Central memory CD8-positive, alpha-beta T cell (primary cell): Measurements from ENCODE around the gene TFF2.

ENCODE experiments used
- ATAC-seq: fragments of 150-1000 bp; cut with Tn5 transposase; replicated peaks from 2 replicates; pipeline ENCODE4 v1.10.0; 2022; ENCODE audit warnings: mild to moderate bottlenecking, moderate FRiP score, moderate number of reproducible peaks; ENCODE audit not compliant: poor library complexity, severe bottlenecking; ENCODE audit errors: extremely low read depth
- DNase-seq, 2 donors: peaks; one replicate each; pipeline ENCODE4 v3.0.0; 2021; ENCODE audit warnings: low spot score in 2 of 2
- H3K27ac Mint-ChIP-seq: one replicate; pipeline ENCODE4 v1.8.0; 2022; ENCODE audit warnings: low read depth, mild to moderate bottlenecking, moderate library complexity, mixed read lengths
- H3K27me3 Mint-ChIP-seq: one replicate; pipeline ENCODE4 v1.8.0; 2022; ENCODE audit warnings: mixed read lengths
- H3K36me3 Mint-ChIP-seq: one replicate; pipeline ENCODE4 v1.8.0; 2022; ENCODE audit warnings: mild to moderate bottlenecking, moderate library complexity, mixed read lengths; ENCODE audit not compliant: insufficient read depth
- H3K4me1 Mint-ChIP-seq: one replicate; pipeline ENCODE4 v1.8.0; 2022; ENCODE audit warnings: mixed read lengths
- H3K4me3 Mint-ChIP-seq: one replicate; pipeline ENCODE4 v1.8.0; 2022; ENCODE audit warnings: mild to moderate bottlenecking, moderate library complexity, mixed read lengths
- H3K9me3 Mint-ChIP-seq: one replicate; pipeline ENCODE4 v1.8.0; 2022; ENCODE audit warnings: mixed read lengths

TFF2 gene

DNA sequence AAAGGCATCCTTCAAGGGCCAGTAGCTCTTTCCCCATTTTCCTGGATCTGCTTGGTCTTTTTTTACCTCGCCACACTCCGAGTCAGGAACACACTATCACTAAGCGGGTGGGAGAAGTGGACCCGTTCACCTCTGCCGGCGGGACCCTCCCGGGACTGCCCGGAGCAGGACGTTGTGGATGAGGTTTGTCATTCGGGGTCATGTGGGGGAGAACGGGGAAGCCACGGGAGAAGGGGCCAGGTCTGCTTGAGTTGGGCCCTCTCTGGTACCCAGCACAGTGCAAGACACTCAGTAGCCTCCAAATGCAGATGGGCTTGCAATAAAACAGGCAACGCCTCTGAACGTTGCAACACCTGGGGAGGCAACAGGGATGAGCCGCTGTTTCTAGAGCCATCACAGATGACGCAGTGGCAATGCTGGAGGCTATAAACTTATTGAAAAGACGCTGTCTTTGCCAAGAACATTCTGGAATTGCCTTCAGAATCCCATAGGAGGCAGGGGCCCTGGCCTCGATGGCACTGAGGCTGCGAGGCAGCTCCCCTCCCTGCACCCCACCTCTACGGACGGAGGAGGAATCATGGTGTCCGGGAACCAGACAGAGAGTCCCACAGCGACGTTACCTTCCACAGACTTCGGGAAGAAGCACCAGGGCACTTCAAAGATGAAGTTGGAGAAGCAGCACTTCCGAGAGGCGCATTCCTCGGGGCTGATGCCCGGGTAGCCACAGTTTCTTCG, 3.8 kb downstream of the TFF2 start:
- Mint-ChIP-seq H3K36me3 (no peaks in the 10 kb centered on the region), H3K27ac (no peak overlapping the region), H3K9me3 (no peaks in the 10 kb centered on the region), H3K4me3 (no peak overlapping the region), H3K27me3 (peaks cover 6% of the 10 kb centered on the region), H3K4me1 (no peaks in the 10 kb centered on the region)
- no peak for DNase-seq
- no peak for ATAC-seq

DNA sequence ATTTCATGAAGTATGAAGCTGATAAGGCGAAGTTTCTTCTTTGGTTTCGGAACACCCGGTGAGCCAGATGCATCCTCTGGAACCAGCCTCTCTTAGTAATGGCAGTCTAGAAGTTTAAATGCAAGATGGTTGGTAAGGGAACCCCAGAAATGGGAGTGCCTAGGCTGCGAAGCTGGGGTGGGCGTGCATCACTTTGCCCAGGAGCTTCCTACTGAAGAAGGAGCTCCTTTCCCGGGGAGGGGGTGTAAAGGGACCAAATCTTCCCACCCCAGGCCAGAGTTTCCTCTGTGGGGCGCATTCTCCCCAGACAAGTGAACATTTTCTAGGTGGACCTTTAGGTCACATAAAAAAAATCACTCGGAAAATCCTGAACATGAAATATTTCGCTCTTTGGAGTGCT, 4.4 kb downstream of the TFF2 start:
- no peaks in the 10 kb centered on the region for H3K36me3 Mint-ChIP-seq
- ATAC-seq = no peak
- no peak overlapping the region for H3K27ac Mint-ChIP-seq
- no peaks in the 10 kb centered on the region for H3K9me3 Mint-ChIP-seq
- H3K27me3 Mint-ChIP-seq = peaks cover 6% of the 10 kb centered on the region
- DNase-seq = no peak
- H3K4me1 Mint-ChIP-seq = no peaks in the 10 kb centered on the region
- H3K4me3 Mint-ChIP-seq = no peak overlapping the region

DNA sequence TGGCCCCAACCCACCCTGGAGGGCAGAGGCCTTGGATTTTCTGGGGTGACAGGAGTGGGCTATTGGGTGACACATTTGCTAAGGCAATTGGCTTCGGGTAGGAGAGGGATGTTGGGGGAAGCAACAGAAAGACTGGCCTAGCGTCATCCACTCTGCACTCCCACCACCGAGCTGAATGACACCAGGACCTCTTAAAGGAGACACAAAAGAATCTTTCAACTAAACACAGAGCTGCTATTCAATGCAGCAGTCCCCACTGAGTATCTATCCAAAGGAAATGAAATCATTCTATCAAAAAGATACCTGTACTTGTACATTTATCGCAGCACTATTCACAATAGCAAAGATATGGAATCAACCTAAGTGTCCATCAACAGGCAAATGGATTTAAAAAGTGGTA, 6.2 kb downstream of the TFF2 start:
- no peaks in the 10 kb centered on the region for H3K4me1 Mint-ChIP-seq
- no peaks in the 10 kb centered on the region for H3K9me3 Mint-ChIP-seq
- H3K27me3 Mint-ChIP-seq = peaks cover 6% of the 10 kb centered on the region
- no peak overlapping the region for H3K4me3 Mint-ChIP-seq
- H3K27ac Mint-ChIP-seq = no peak overlapping the region
- DNase-seq = no peak
- no peaks in the 10 kb centered on the region for H3K36me3 Mint-ChIP-seq
- no peak for ATAC-seq

DNA sequence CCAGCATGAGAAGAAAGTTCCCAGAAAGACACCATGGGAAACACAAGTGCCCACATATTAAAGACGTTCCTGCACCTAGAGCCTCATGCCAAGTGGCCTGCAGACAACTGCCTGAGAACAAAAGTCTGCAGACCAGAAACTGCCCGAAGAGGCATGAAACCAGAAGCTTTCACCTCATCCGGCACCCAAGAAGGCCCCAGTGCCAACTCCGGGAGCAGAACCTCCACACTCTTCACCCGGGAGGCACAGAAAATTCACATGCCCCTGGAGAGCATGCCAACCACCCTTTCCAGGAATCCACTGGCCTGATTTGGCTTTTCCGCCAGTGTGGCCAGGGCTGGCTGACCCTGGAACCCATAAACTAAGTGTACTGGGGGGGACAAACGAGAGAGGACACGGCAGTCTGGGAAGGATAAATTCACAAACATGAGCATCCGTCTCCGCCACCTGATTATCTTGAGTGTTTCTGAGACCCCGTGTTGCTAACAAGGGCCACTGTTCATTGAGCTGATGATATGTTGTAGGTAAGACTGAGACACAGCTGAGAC, 6.8 kb downstream of the TFF2 start:
- H3K36me3 Mint-ChIP-seq = no peaks in the 10 kb centered on the region

DNA sequence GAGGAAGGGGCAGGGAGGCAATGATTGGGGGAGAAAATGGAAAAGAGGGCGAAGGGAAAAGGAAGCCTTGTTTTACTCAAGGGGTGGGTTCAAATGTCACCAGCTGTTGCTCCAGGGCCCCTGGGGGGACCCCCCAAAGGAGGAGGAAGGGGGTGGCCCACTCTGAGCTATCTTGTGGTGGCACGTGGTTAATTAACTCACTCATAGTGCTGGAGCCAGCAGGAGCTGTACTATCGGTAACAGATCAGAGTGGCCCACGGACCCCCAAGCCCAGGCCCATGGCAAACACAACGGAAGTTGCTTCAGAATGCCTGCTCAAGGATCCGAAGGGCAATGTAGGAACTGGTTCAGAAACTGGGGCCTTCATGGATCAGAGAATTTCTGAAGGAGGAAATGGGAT, 7.2 kb downstream of the TFF2 start:
- Mint-ChIP-seq H3K27ac (no peak overlapping the region), H3K4me1 (no peaks in the 10 kb centered on the region), H3K4me3 (no peak overlapping the region), H3K27me3 (peaks cover 6% of the 10 kb centered on the region), H3K36me3 (no peaks in the 10 kb centered on the region), H3K9me3 (no peaks in the 10 kb centered on the region)
- ATAC-seq = no peak
- no peak for DNase-seq

More for the DNA sequence above, 6.8 kb downstream of the TFF2 start:
- H3K9me3 Mint-ChIP-seq = no peaks in the 10 kb centered on the region
- DNase-seq = no peak
- no peak for ATAC-seq
- H3K27ac Mint-ChIP-seq = no peak overlapping the region
- H3K27me3 Mint-ChIP-seq = peaks cover 6% of the 10 kb centered on the region
- no peak overlapping the region for H3K4me3 Mint-ChIP-seq
- no peaks in the 10 kb centered on the region for H3K4me1 Mint-ChIP-seq

GRCh38 chr21:42343101-42343500, 7.7 kb downstream of the TFF2 start:
- H3K4me3 Mint-ChIP-seq = no peak overlapping the region
- ATAC-seq = no peak
- H3K36me3 Mint-ChIP-seq = no peaks in the 10 kb centered on the region
- H3K9me3 Mint-ChIP-seq = no peaks in the 10 kb centered on the region
- DNase-seq = no peak
- peaks cover 6% of the 10 kb centered on the region for H3K27me3 Mint-ChIP-seq
- H3K4me1 Mint-ChIP-seq = peaks cover 1% of the 10 kb centered on the region
- H3K27ac Mint-ChIP-seq = no peak overlapping the region

DNA sequence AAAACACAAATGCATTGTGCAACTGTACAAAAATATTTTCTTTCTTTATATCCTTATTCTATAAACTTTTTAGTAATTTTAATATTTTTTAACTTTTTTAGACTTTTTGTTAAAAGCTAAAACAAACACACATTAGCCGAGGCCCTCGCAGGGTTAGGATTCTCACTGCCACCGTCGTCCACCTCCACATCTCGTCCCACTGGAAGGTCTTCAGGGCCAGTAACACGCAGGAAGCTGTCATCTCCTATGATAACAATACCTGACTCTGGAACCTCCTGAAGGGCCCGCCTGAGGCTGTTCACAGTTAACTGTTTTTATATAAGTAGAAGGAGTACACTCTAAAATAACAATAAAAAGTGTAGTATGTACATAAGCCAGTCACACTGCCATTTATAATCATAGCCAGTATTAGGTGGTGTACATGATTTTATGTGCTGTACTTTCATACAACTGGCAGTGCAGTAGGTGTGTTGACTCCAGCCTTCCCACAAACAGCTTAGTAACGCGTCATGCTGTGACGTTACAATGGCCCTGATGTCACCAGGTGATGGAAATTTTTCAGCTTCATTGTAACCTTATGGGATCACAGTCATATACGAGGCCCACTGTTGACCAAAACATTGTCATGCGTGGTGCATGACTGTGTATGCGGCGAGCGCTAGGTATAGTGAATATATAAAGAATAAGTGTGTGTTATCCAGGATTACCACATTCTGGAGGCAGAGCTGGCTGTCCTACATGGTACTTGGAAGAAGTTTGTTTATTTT, 8.8 kb downstream of the TFF2 start:
- H3K27ac Mint-ChIP-seq = no peak overlapping the region
- H3K27me3 Mint-ChIP-seq = peaks cover 6% of the 10 kb centered on the region
- H3K36me3 Mint-ChIP-seq = no peaks in the 10 kb centered on the region
- DNase-seq (no peak), ATAC-seq (no peak)
- no peaks in the 10 kb centered on the region for H3K9me3 Mint-ChIP-seq
- H3K4me1 Mint-ChIP-seq = peaks cover 8% of the 10 kb centered on the region
- no peak overlapping the region for H3K4me3 Mint-ChIP-seq

DNA sequence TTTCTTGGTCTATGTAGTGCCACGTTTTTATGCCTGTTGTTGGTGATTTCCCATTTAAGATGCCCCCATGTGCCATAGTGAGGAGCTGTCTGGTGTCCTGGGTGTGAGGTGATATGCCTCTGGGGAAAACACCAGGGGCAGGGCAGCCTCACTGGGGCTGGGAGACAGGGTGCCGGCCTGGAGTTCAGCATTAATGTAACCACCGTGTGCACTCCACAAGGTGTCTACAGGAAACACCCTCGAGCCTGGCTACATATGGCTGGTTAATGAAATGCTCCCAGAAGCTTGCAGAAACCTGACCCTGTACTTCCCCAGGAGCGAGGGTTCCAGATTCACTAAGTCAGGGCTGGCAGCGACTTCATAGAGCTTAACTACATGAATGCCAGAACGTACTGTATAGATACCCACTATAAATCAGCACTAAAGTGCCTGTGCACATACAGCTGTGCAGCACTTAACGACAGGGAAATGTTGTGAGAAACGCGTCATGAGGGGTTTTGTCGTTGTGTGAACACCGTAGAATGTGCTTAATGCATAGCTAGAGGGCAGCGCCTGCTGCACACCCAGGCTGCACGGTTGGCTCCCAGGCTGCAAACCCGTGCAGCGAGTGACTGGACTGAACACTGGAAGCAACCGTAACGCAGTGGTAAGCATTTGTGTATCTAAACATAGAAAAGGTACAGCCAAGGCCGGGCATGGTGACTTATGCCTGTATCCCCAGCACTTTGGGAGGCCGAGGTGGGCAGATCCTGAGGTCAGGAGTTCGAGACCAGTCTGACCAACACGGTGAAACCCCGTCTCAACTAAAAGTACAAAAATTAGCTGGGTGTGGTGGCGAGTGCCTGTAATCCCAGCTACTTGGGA, 10.4 kb downstream of the TFF2 start:
- Mint-ChIP-seq H3K36me3 (no peaks in the 10 kb centered on the region), H3K9me3 (no peaks in the 10 kb centered on the region), H3K4me3 (no peak overlapping the region), H3K27me3 (peaks cover 1% of the 10 kb centered on the region), H3K27ac (no peak overlapping the region), H3K4me1 (peaks cover 8% of the 10 kb centered on the region)
- DNase-seq (no peak), ATAC-seq (no peak)

DNA sequence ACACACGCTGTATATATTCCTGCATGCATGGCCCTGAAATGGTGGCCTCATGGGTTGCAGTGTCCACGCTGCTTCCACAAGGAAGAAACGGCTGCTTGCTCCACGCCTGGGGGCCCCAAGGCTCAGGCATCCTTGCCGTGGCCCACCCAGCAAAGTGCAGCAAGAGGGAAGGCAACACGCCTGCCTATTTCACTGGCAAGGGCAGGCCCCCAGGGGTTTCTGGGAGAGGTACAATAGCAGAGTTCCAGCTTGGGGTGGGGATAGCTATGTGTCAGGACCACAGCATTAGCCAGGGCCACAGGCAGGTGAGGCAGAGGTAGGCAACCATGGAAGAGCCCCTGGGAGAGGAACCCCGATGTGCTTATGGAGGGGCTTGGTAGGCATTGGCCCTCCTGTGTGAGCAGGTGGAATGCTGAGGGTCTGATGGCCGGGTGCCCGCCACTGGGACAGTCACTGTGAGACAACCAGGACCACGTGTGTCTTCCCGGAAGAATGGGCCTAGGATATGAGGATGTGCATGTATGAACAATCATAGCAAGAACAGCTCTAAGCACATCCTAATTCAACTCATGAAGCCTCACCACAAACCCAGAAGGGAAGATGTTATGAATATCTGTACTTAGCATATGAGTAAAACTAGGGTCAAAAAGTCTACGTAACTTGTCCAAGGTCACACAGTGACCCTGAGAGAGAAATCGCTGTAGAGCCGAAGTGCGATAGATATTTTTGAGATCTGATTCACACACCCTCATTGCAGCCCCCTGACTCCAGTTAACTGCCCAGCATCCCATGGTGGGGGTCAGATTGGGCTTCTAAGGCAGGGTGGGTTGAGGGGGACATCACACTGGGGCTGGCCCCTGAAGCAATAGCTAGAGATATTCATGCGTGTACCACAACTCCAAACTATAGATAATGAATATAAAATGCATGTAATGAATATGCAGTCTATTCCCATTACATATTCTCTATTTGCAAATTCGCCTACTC, 11.8 kb downstream of the TFF2 start:
- peaks cover 8% of the 10 kb centered on the region for H3K4me1 Mint-ChIP-seq
- H3K36me3 Mint-ChIP-seq = no peaks in the 10 kb centered on the region
- H3K27ac Mint-ChIP-seq = no peak overlapping the region
- H3K9me3 Mint-ChIP-seq = no peaks in the 10 kb centered on the region
- peaks cover 6% of the 10 kb centered on the region for H3K27me3 Mint-ChIP-seq
- DNase-seq (no peak), ATAC-seq (no peak)
- no peak overlapping the region for H3K4me3 Mint-ChIP-seq

GRCh38 chr21:42337830-42338728, 12.7 kb downstream of the TFF2 start:
- no peak overlapping the region for H3K4me3 Mint-ChIP-seq
- peaks cover 14% of the 10 kb centered on the region for H3K27me3 Mint-ChIP-seq
- ATAC-seq (peak; percentile 95), DNase-seq (peak; percentile 75 to 78)
- H3K9me3 Mint-ChIP-seq = no peaks in the 10 kb centered on the region
- no peaks in the 10 kb centered on the region for H3K36me3 Mint-ChIP-seq
- peaks cover 8% of the 10 kb centered on the region for H3K4me1 Mint-ChIP-seq
- no peak overlapping the region for H3K27ac Mint-ChIP-seq

GRCh38 chr21:42337276-42337675, 13.5 kb downstream of the TFF2 start:
- peaks cover 5% of the 10 kb centered on the region for H3K9me3 Mint-ChIP-seq
- ATAC-seq (no peak), DNase-seq (no peak)
- no peaks in the 10 kb centered on the region for H3K36me3 Mint-ChIP-seq
- no peak overlapping the region for H3K4me3 Mint-ChIP-seq
- peaks cover 8% of the 10 kb centered on the region for H3K4me1 Mint-ChIP-seq
- H3K27ac Mint-ChIP-seq = no peak overlapping the region
- H3K27me3 Mint-ChIP-seq = peaks cover 14% of the 10 kb centered on the region
